AG04449 (cell line): Measurements from ENCODE around the gene AASS.

Experiments used
- CTCF ChIA-PET: fragments of 350-600 bp; formaldehyde crosslinking; extraction: SDS; loops from one replicate; lab custom pipeline; 2021; ENCODE audit warnings: antibody characterized with exemption; lab: Yijun Ruan, JAX
- POLR2A ChIA-PET: fragments of 400-600, 350-600 bp; formaldehyde crosslinking; extraction: SDS; loops from one replicate; lab custom pipeline; 2020; ENCODE audit warnings: antibody characterized with exemption, inconsistent platforms; lab: Yijun Ruan, JAX
- DNase-seq: peaks from one replicate; pipeline ENCODE4 v3.0.0-alpha.2; 2010; ENCODE audit warnings: low read depth, low spot score
- H3K4me3 ChIP-seq: 2 replicates; pipeline ENCODE4 v1.5.1; 2011; ENCODE audit warnings: low read depth, mild to moderate bottlenecking, control low read depth, low read length
- TF ChIP-seq, protein P1 (sequence below): IDR thresholded peaks from one replicate; pipeline ENCODE4 v1.5.1; 2011; ENCODE audit warnings: mild to moderate bottlenecking, moderate library complexity, low read length, control low read depth, inconsistent platforms; ENCODE audit not compliant: insufficient read depth; ENCODE audit errors: missing control alignments

Gene AASS

DNA sequence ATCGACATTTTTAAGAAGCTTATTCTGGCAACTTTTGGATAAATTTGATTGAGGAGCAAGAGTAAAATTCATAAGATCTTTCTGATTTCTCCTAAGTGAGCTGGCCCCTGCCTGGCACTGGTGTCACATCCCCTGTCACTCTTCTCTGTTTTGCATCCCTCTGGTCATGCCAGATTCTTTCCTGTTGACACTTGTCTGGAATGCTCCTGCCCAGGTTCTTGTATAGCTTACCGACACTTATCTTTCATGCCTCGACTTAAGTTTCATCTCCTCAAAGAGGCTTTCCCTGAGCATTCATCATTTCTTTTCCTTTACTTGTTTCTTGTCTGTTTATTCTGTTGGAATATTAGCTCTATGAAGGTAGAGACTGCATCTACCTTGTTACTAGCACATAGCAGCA lies 22.2 kb upstream of the AASS start:
- ChIA-PET POLR2A (no interaction called here), CTCF (interaction anchor here (0.7 kb wide), 1 partner anchor 53 kb away, joined by 3 read pairs; no protein-coding TSS in a partner anchor)
- DNase-seq: no peak
- TF ChIP-seq, protein P1, sequence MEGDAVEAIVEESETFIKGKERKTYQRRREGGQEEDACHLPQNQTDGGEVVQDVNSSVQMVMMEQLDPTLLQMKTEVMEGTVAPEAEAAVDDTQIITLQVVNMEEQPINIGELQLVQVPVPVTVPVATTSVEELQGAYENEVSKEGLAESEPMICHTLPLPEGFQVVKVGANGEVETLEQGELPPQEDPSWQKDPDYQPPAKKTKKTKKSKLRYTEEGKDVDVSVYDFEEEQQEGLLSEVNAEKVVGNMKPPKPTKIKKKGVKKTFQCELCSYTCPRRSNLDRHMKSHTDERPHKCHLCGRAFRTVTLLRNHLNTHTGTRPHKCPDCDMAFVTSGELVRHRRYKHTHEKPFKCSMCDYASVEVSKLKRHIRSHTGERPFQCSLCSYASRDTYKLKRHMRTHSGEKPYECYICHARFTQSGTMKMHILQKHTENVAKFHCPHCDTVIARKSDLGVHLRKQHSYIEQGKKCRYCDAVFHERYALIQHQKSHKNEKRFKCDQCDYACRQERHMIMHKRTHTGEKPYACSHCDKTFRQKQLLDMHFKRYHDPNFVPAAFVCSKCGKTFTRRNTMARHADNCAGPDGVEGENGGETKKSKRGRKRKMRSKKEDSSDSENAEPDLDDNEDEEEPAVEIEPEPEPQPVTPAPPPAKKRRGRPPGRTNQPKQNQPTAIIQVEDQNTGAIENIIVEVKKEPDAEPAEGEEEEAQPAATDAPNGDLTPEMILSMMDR: no peak
- no peak overlapping the region for H3K4me3 ChIP-seq

DNA sequence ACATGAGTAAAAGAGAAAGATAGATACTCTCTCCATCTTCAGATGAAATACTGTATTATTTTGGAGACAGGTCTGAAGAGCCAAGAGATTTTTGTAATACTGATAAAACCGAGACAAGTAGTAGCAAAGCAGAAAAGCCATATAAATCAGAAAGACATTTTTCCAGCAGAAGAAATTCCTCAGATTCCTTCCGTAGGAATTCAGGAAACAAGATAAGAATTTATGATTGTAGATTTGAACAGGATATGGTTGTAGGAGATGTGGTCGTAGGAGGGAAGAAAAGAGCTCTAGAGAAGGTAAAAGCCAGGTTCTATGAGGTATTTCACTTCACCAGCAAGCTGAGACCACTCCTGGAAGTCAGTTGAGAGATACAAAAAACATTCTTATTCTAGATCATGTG lies 17.6 kb upstream of the AASS start:
- CTCF ChIA-PET: no interaction called here
- no peak for DNase-seq
- H3K4me3 ChIP-seq: no peak overlapping the region
- TF ChIP-seq, protein P1: no peak
- POLR2A ChIA-PET: no interaction called here

DNA sequence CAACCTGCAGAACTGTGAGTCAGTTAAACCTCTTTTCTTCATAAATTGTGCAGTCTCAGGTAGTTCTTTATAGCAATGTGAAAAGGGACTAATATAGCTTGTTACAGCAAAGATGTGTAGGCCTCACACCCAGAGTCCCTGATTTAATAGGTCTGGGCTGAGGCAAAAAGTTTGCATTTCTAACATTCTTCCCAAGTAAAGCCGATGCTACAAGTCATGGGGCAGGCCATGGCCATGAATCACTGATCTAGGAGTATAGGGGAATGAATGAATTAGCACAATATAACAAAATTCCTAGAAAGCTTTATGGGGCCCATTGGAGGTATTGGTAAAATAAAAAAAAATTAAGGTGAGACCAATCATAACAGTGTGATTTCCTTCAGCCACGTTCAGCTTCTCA lies 11.5 kb upstream of the AASS start:
- DNase-seq: no peak
- H3K4me3 ChIP-seq: no peak overlapping the region
- TF ChIP-seq, protein P1: no peak
- ChIA-PET CTCF (no interaction called here), POLR2A (no interaction called here)

DNA sequence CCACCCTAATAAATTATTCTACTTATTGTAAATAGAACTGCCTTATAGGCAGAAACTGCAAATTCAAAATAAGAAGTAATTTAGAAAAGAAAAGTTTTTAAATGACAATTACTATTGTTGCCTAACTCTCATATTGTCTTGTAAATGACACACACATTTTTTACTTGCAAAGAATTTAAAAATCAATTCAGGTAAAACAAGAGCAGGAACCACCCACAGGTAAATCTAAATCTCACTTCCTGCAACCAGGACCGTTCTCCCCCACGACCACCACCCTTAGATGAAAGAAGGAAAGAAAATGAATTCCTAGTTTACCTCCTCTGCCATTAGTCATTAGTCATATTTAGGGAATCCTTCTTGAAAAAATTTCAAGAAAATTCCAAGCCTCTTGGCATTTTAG lies 4.8 kb upstream of the AASS start:
- TF ChIP-seq, protein P1: no peak
- H3K4me3 ChIP-seq: no peak overlapping the region
- DNase-seq: no peak
- CTCF ChIA-PET: no interaction called here
- POLR2A ChIA-PET: no interaction called here

DNA sequence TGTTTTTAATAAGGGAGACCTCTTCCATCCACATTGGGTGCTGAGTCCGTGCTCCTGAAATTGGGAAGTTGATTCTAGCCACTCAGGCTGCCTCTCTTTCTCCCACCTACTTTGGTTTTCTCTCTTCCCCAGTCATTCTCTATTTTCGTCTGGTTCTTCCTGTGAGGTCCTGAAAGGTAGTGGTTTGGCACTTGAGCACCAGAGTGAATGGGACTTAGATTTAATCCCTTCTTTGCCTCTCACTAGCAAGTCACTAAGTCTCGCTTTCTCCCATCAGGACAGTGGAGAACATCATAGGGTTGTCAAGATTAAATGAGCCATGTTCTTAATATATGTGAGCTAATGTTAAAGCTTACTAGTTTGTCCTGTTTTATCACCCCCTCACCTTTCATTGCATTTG lies 4.0 kb upstream of the AASS start:
- no peak for DNase-seq
- ChIA-PET POLR2A (no interaction called here), CTCF (no interaction called here)
- TF ChIP-seq, protein P1: no peak
- H3K4me3 ChIP-seq: no peak overlapping the region

DNA sequence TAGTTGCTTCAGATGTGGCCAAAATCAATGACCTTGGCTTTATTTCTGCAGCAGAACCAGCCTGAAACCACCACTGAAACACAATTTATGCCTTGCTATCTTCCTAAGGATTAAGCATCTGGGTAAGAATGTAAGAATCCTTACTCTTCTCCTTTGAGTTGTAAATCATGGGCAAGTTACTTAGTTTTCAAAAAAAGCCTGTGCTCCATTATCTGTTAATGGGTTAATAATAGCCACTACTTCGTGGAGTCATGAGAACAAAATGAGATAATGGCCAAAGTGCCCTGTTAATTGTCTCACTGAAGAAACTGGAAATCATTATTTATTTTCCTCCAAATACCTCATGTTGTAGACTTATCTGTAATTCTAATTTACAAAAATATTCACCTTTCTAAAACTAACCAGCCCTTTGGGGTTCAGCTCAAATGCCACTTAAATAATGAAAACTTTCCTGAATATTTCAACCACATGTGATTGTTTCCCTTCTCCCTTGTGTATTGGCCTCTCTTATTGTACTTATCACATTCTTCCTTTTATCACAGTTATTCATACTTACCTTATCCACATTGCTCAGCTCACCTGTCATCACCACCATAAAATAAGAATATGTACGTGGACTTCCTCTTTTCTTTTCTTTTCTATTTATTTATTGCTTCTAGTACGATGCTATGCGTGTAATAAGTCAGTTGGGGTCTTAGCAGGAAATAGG lies 2.0 kb upstream of the AASS start:
- DNase-seq: no peak
- CTCF ChIA-PET: no interaction called here
- no peak overlapping the region for H3K4me3 ChIP-seq
- POLR2A ChIA-PET: no interaction called here
- TF ChIP-seq, protein P1: no peak
